ENCODE data around the gene DIRAS1. TPM values are rescaled to one million over a fixed set of nuclear protein-coding genes. Genes with fewer than 3 reads are reported as not detected.

The DIRAS1 gene
- total and polyA plus RNA-seq, 2 of the 8 experiments (the other 6 are each of a cell fraction or from before 2014, with no cell fraction given) = 20.2 to 22.3 TPM

GRCh38 chr19:2758601-2759313 is 37.6 kb upstream of the DIRAS1 start (continued):
- TF ChIP-seq RNF2 (IDR thresholded peaks at IDR 0.05; ENCODE audit: borderline replicate concordance, low read depth, low read length, missing control alignments, poor library complexity, severe bottlenecking) = no peak
- no peak for TF ChIP-seq SP1 (IDR thresholded peaks at IDR 0.05; ENCODE audit: low read depth, low read length)
- TF ChIP-seq ATF3 (IDR thresholded peaks at IDR 0.05; ENCODE audit: insufficient read depth, low read depth, low read length) = no peak
- TF ChIP-seq ATF2 (IDR thresholded peaks at IDR 0.05; ENCODE audit: low read length) = no peak
- TF ChIP-seq FOSL1 (IDR thresholded peaks at IDR 0.05; ENCODE audit: insufficient read depth, low read depth, low read length) = no peak

All from H1 (cell line).